H1 (cell line): Measurements from ENCODE around the gene IGSF9B. TPM values are rescaled to one million over a fixed set of nuclear protein-coding genes. Genes with fewer than 3 reads are reported as not detected.

Experiments
- CTCF ChIA-PET: fragments of 300-600 bp; sonication (Branson Sonifier 250); formaldehyde crosslinking; loops from one replicate; lab custom pipeline; 2021; ENCODE audit not compliant: partially characterized antibody; lab: Charles Lee
- POLR2A ChIA-PET: fragments of 300-600 bp; sonication (Branson Sonifier 250); formaldehyde crosslinking; loops from one replicate; lab custom pipeline; 2021; ENCODE audit warnings: inconsistent platforms; ENCODE audit not compliant: partially characterized antibody; lab: Charles Lee
- DNase-seq, 2 experiments: peaks; one replicate each; pipeline versions ENCODE4 v3.0.0 to v3.0.0-alpha.2; 2010 to 2022; ENCODE audit warnings: low spot score in 2 of 2, low read depth in 1 of 2, mixed read lengths in 1 of 2
- FAIRE-seq: peaks from 2 replicates; lab custom pipeline; 2011; peaks lifted over from hg19 to GRCh38; lab: Jason Lieb, UNC
- H2AFZ ChIP-seq: 2 replicates; pipeline ENCODE4 v1.8.1; 2012; ENCODE audit warnings: low read length, inconsistent platforms
- H2AK5ac ChIP-seq: 2 replicates; pipeline ENCODE4 v1.6.1; 2013; ENCODE audit warnings: low read depth, low read length
- H2BK120ac ChIP-seq: replicated peaks from 2 replicates; pipeline ENCODE3; 2013; ENCODE audit warnings: low read depth, low read length, inconsistent platforms
- H2BK12ac ChIP-seq: 2 replicates; pipeline ENCODE4 v1.6.1; 2013; ENCODE audit warnings: low read depth, low read length
- H2BK15ac ChIP-seq: 2 replicates; pipeline ENCODE4 v1.6.1; 2013; ENCODE audit warnings: low read length
- H2BK20ac ChIP-seq: 2 replicates; pipeline ENCODE4 v1.6.1; 2013; ENCODE audit warnings: low read length
- H2BK5ac ChIP-seq: 2 replicates; pipeline ENCODE4 v1.6.1; 2013; ENCODE audit warnings: low read depth, low read length
- H3K14ac ChIP-seq: 2 replicates; pipeline ENCODE4 v1.6.1; 2013; ENCODE audit warnings: inconsistent platforms; ENCODE audit not compliant: insufficient read length
- H3K18ac ChIP-seq: 2 replicates; pipeline ENCODE4 v1.6.1; 2013; ENCODE audit warnings: low read length; ENCODE audit errors: extremely low read depth
- H3K23ac ChIP-seq: 2 replicates; pipeline ENCODE4 v1.6.1; 2013; ENCODE audit warnings: inconsistent platforms; ENCODE audit not compliant: insufficient read length
- H3K23me2 ChIP-seq: 2 replicates; pipeline ENCODE4 v1.6.1; 2013; ENCODE audit warnings: low read depth, low read length
- H3K27ac ChIP-seq: 2 replicates; pipeline ENCODE4 v1.6.1; 2011; ENCODE audit warnings: low read depth, low read length, inconsistent platforms
- H3K27me3 ChIP-seq, 4 experiments: replicated peaks in 1 of 4; 1 replicate in 1 of 4; 2 replicates in 3 of 4; pipeline versions ENCODE4 v1.6.1 to v1.8.1; 2011 to 2013; ENCODE audit warnings: low read length in 3 of 4, mild to moderate bottlenecking in 3 of 4, inconsistent platforms in 2 of 4, mixed read lengths in 2 of 4, moderate library complexity in 1 of 4; ENCODE audit not compliant: control insufficient read depth in 3 of 4, insufficient read depth in 3 of 4; ENCODE audit errors: extremely low read depth in 1 of 4
- H3K36me3 ChIP-seq, 4 experiments: 2 replicates each; pipeline versions ENCODE4 v1.6.1 to v1.8.1; 2011 to 2013; ENCODE audit warnings: mild to moderate bottlenecking in 4 of 4, low read length in 3 of 4, moderate library complexity in 2 of 4, control low read depth in 1 of 4, inconsistent platforms in 1 of 4; ENCODE audit not compliant: insufficient read depth in 4 of 4, control insufficient read depth in 2 of 4
- H3K4ac ChIP-seq: replicated peaks from 2 replicates; pipeline ENCODE3; 2013; ENCODE audit warnings: low read length, low read depth, mixed read lengths, inconsistent platforms; ENCODE audit not compliant: insufficient read length
- H3K4me1 ChIP-seq, 4 experiments: replicated peaks in 1 of 4; 1 replicate in 1 of 4; 2 replicates in 3 of 4; pipeline versions ENCODE4 v1.6.1 to v1.8.1; 2011 to 2013; ENCODE audit warnings: low read length in 3 of 4, inconsistent platforms in 2 of 4, mixed read lengths in 1 of 4; ENCODE audit not compliant: insufficient read depth in 4 of 4, control insufficient read depth in 3 of 4
- H3K4me2 ChIP-seq, 2 experiments: 2 replicates each; pipeline versions ENCODE4 v1.6.1 to v1.8.1; 2011 to 2013; ENCODE audit warnings: low read depth in 2 of 2, low read length in 2 of 2, control low read depth in 1 of 2, inconsistent platforms in 1 of 2, mild to moderate bottlenecking in 1 of 2; ENCODE audit not compliant: insufficient read depth in 1 of 2
- H3K4me3 ChIP-seq, 4 experiments: fragments of 200-600, 300-600 bp in 1 of 4; sonication (generic), shearing (Covaris generic), sonication (Bioruptor Twin) in 1 of 4; 2 replicates each; pipeline versions ENCODE4 v1.5.1 to v1.8.1; 2011 to 2016; ENCODE audit warnings: low read length in 4 of 4, low read depth in 3 of 4, control low read depth in 2 of 4, inconsistent platforms in 2 of 4, mild to moderate bottlenecking in 2 of 4, mixed read lengths in 1 of 4, moderate library complexity in 1 of 4; ENCODE audit not compliant: insufficient read depth in 2 of 4; ENCODE audit errors: extremely low read depth in 1 of 4
- H3K56ac ChIP-seq: replicated peaks from 2 replicates; pipeline ENCODE3; 2013; ENCODE audit warnings: low read depth, mild to moderate bottlenecking, mixed read lengths, low read length, inconsistent platforms; ENCODE audit not compliant: insufficient read length
- H3K79me1 ChIP-seq: 2 replicates; pipeline ENCODE4 v1.6.1; 2013; ENCODE audit warnings: low read depth, low read length, control low read depth
- H3K79me2 ChIP-seq, 2 experiments: 2 replicates each; pipeline versions ENCODE4 v1.6.1 to v1.8.1; 2012 to 2013; ENCODE audit warnings: low read length in 2 of 2, mild to moderate bottlenecking in 2 of 2, inconsistent platforms in 1 of 2; ENCODE audit not compliant: insufficient read depth in 2 of 2, control insufficient read depth in 1 of 2
- H3K9ac ChIP-seq, 4 experiments: replicated peaks in 1 of 4; 1 replicate in 1 of 4; 2 replicates in 3 of 4; pipeline versions ENCODE4 v1.6.1 to v1.8.1; 2011 to 2013; ENCODE audit warnings: low read depth in 3 of 4, low read length in 3 of 4, control low read depth in 2 of 4, mild to moderate bottlenecking in 2 of 4, moderate library complexity in 2 of 4, inconsistent platforms in 1 of 4; ENCODE audit errors: extremely low read depth in 1 of 4
- H3K9me3 ChIP-seq, 2 experiments: 2 replicates each; pipeline versions ENCODE4 v1.6.1 to v1.8.1; 2012 to 2013; ENCODE audit warnings: mild to moderate bottlenecking in 2 of 2, moderate library complexity in 2 of 2, control low read depth in 1 of 2, inconsistent platforms in 1 of 2, low read depth in 1 of 2, low read length in 1 of 2, mixed read lengths in 1 of 2; ENCODE audit not compliant: insufficient read depth in 2 of 2
- H4K20me1 ChIP-seq, 2 experiments: replicated peaks in 1 of 2; 2 replicates each; pipeline versions ENCODE3 to v1.8.1; 2011 to 2013; ENCODE audit warnings: inconsistent platforms in 2 of 2, low read length in 2 of 2, mild to moderate bottlenecking in 1 of 2; ENCODE audit not compliant: insufficient read depth in 2 of 2, control insufficient read depth in 1 of 2
- H4K5ac ChIP-seq: 2 replicates; pipeline ENCODE4 v1.6.1; 2013; ENCODE audit warnings: low read length, low read depth, mixed read lengths, inconsistent platforms; ENCODE audit not compliant: insufficient read length
- H4K8ac ChIP-seq: 2 replicates; pipeline ENCODE4 v1.8.0; 2013; ENCODE audit warnings: mild to moderate bottlenecking, moderate library complexity, low read length, inconsistent platforms; ENCODE audit not compliant: insufficient read depth; ENCODE audit errors: extremely low read depth
- H4K91ac ChIP-seq: replicated peaks from 2 replicates; pipeline ENCODE3; 2013; ENCODE audit warnings: low read length, mixed read lengths, inconsistent platforms; ENCODE audit not compliant: insufficient read length
- POLR2A ChIP-seq, 2 experiments: IDR thresholded peaks; 1 replicate in 1 of 2; 2 replicates in 1 of 2; pipeline ENCODE4 v1.6.1; 2011; ENCODE audit warnings: low read depth in 2 of 2, low read length in 2 of 2, mild to moderate bottlenecking in 2 of 2; ENCODE audit errors: control extremely low read depth in 1 of 2
- WGBS, 2 experiments: shearing (Covaris generic) in 1 of 2; methylation state at CpG; one replicate each; pipeline versions ENCODE4 v1.1.6 to v1.1.7; 2013 to 2015; ENCODE audit warnings: low lambda C conversion rate in 2 of 2, mixed read lengths in 2 of 2, inconsistent platforms in 1 of 2, low coverage in 1 of 2, missing lambda C conversion rate in 1 of 2; ENCODE audit not compliant: insufficient replicate concordance in 2 of 2, insufficient coverage in 1 of 2, insufficient read length in 1 of 2; ENCODE audit errors: extremely low coverage in 1 of 2, missing lambda C conversion rate in 1 of 2; 5-methylcytosine and 5-hydroxymethylcytosine counted together
- polyA plus RNA-seq, 7 experiments: library from polyadenylated mRNA; depleted of rRNA in 3 of 7; stranded (reverse) in 5 of 7; unstranded in 2 of 7; fragments of >200 nt in 5 of 7; fragments of 200-250 nt in 2 of 7; gene quantifications; 1 replicate in 5 of 7; 2 replicates in 1 of 7; 4 replicates in 1 of 7; pipeline versions ENCODE4 v1.2.1 to v1.2.3, GENCODE V29; 2011 to 2013; ENCODE audit warnings: missing spikeins in 2 of 7, mixed read lengths in 2 of 7
- total RNA-seq: library from RNA; stranded (reverse); fragmentation: NEBNext Ultra II Directional; extraction: Animal tissue kit (Norgen Biotek cat#: 25700); gene quantifications from 2 replicates; pipeline ENCODE4 v1.2.1, GENCODE V29; 2021
- TF ChIP-seq, protein P1 (sequence below): IDR thresholded peaks from 2 replicates; pipeline ENCODE4 v1.6.1; 2012; ENCODE audit warnings: inconsistent platforms

Gene IGSF9B
- total and polyA plus RNA-seq, 2 of the 8 experiments (the other 6 are each of a cell fraction or from before 2014, with no cell fraction given) = 16.5 to 49.2 TPM

DNA sequence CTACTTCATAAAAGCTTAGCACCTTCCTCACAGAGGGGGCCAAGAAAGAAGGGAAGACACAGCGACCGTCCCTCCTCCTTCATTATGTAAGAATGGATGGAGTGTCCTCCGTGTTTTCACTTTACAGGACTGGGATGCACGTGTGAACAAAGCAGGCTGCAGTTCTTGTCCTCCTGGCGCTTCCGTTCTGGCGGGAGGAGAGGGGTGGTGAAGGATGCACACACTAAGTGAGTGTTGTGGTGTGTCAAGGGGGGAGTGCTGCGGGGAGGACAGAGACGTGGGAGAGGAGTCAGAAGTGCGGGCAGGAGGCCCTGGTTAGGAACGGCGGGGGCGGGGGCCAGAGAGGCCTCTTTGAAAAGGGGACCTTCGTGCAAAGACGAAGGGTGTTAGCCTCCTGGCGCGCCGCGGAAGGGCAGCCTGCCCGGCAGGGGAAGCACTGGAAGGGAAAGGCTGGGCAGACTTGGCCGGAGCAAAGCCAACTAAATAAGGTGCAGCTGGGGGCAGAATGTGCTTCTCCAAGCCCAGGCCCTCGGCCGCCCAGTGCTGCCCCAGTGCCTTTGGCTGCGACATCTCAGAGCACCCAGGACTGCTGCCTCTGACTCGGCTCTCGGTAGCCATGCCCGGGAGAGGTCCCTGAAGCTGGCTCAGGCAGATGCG is 27.0 kb upstream of the IGSF9B start:
- H3K56ac ChIP-seq = no peak overlapping the region
- H3K4ac ChIP-seq = no peak overlapping the region
- POLR2A ChIA-PET = interaction anchor here (1.2 kb wide), 1 partner anchor 50 kb away, joined by 3 read pairs; no protein-coding TSS in a partner anchor
- whole genome bisulfite sequencing, 2 experiments = 95% methylated on average over 25 of the region's 28 CpGs; no CpG with 5 or more reads in 1 of the 2 experiments
- H2BK20ac ChIP-seq = no peak overlapping the region
- no peak overlapping the region for H4K5ac ChIP-seq
- no peak overlapping the region for H3K18ac ChIP-seq
- H3K4me2 ChIP-seq = no peak overlapping the region
- H2AFZ ChIP-seq = no peak overlapping the region
- no peak for DNase-seq
- H3K14ac ChIP-seq = no peak overlapping the region
- H2BK12ac ChIP-seq = no peak overlapping the region
- FAIRE-seq = no peak
- no peak overlapping the region for H2BK5ac ChIP-seq
- no peak overlapping the region for H2AK5ac ChIP-seq
- TF ChIP-seq, protein P1, sequence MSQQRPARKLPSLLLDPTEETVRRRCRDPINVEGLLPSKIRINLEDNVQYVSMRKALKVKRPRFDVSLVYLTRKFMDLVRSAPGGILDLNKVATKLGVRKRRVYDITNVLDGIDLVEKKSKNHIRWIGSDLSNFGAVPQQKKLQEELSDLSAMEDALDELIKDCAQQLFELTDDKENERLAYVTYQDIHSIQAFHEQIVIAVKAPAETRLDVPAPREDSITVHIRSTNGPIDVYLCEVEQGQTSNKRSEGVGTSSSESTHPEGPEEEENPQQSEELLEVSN = peak; percentile 51; the same call in 1 of the 2 replicates
- no peak for TF ChIP-seq POLR2A (IDR thresholded peaks at IDR 0.05; ENCODE audit: control extremely low read depth in 1 of 2, low read depth in 2 of 2, low read length in 2 of 2)
- TF ChIP-seq, all 59 proteins: peak for 1
- no peaks in the 10 kb centered on the region for H3K36me3 ChIP-seq
- H3K27ac ChIP-seq = no peak overlapping the region
- H3K79me1 ChIP-seq = no peaks in the 10 kb centered on the region
- H4K8ac ChIP-seq = no peak overlapping the region; the same call in 1 of the 2 replicates
- H4K20me1 ChIP-seq = no peaks in the 10 kb centered on the region
- H3K4me3 ChIP-seq = no peak overlapping the region
- no peak overlapping the region for H3K23ac ChIP-seq
- H3K79me2 ChIP-seq = no peaks in the 10 kb centered on the region
- CTCF ChIA-PET = interaction anchor here (1.1 to 1.9 kb wide), 2 partner anchors 11 to 15 kb away, joined by 4 to 6 read pairs; no protein-coding TSS in a partner anchor
- H3K9ac ChIP-seq = no peak overlapping the region
- H3K23me2 ChIP-seq = no peaks in the 10 kb centered on the region
- no peak overlapping the region for H4K91ac ChIP-seq
- H3K9me3 ChIP-seq = no peaks in the 10 kb centered on the region
- 0 out of 7 replicates have a peak, but pooled peaks cover 0 to 2% (median 0%) of the 10 kb centered on the region in 4 experiments for H3K27me3 ChIP-seq
- no peaks in the 10 kb centered on the region; a peak in 1 of 7 replicates for H3K4me1 ChIP-seq
- no peak overlapping the region for H2BK120ac ChIP-seq
- H2BK15ac ChIP-seq = no peak overlapping the region
